Liver (tissue), 9 donors: ENCODE results near the gene SPTAN1. TPM values are rescaled to one million over a fixed set of nuclear protein-coding genes. Genes with fewer than 3 reads are reported as not detected.

Experiments used
- DNase-seq: peaks from one replicate; pipeline ENCODE4 v3.0.0-alpha.2; 2017; ENCODE audit warnings: low spot score
- H3K27ac ChIP-seq, 2 donors: one replicate each; pipeline ENCODE4 v1.7.0; 2013; ENCODE audit warnings: inconsistent platforms in 2 of 2, low read length in 2 of 2, control low read depth in 1 of 2, low read depth in 1 of 2, mild to moderate bottlenecking in 1 of 2
- H3K27me3 ChIP-seq, 4 donors: one replicate each; pipeline versions ENCODE4 v1.6.1 to v1.7.0; 2013; ENCODE audit warnings: low read length in 3 of 4, inconsistent platforms in 1 of 4, mild to moderate bottlenecking in 1 of 4, moderate library complexity in 1 of 4; ENCODE audit not compliant: control insufficient read depth in 4 of 4, insufficient read depth in 4 of 4
- H3K36me3 ChIP-seq, 4 donors: one replicate each; pipeline versions ENCODE4 v1.6.1 to v1.7.0; 2013; ENCODE audit warnings: low read length in 3 of 4, mild to moderate bottlenecking in 3 of 4, low read depth in 1 of 4, moderate library complexity in 1 of 4; ENCODE audit not compliant: control insufficient read depth in 4 of 4, insufficient read depth in 3 of 4
- H3K4me1 ChIP-seq, 4 donors: one replicate each; pipeline versions ENCODE4 v1.6.1 to v1.7.0; 2013; ENCODE audit warnings: low read length in 3 of 4, mild to moderate bottlenecking in 3 of 4, moderate library complexity in 1 of 4; ENCODE audit not compliant: control insufficient read depth in 4 of 4, insufficient read depth in 4 of 4
- H3K4me3 ChIP-seq, 3 donors: one replicate each; pipeline versions ENCODE4 v1.6.1 to v1.7.0; 2013; ENCODE audit warnings: low read length in 3 of 3, control low read depth in 1 of 3, low read depth in 1 of 3, mild to moderate bottlenecking in 1 of 3
- H3K9ac ChIP-seq, 2 donors: one replicate each; pipeline ENCODE4 v1.7.0; 2013; ENCODE audit warnings: low read length in 2 of 2, mild to moderate bottlenecking in 2 of 2, moderate library complexity in 2 of 2, control low read depth in 1 of 2, low read depth in 1 of 2
- H3K9me3 ChIP-seq, 4 donors: one replicate each; pipeline versions ENCODE4 v1.6.1 to v1.7.0; 2013; ENCODE audit warnings: low read length in 3 of 4; ENCODE audit not compliant: control insufficient read depth in 4 of 4
- CTCF ChIP-seq: fragments of 150-350 bp; IDR thresholded peaks from 2 replicates; pipeline ENCODE4 v1.5.1; 2017; ENCODE audit warnings: improper control_type of control experiment, low read depth, low read length; ENCODE audit not compliant: missing input control
- FOXA1 ChIP-seq: IDR thresholded peaks from 2 replicates; pipeline ENCODE4 v1.6.1; 2016; ENCODE audit warnings: antibody characterized with exemption
- FOXA2 ChIP-seq: IDR thresholded peaks from 2 replicates; pipeline ENCODE4 v1.6.1; 2016; ENCODE audit warnings: antibody characterized with exemption
- GABPA ChIP-seq, 2 donors: IDR thresholded peaks in 1 of 2; conservative IDR thresholded peaks in 1 of 2; 2 replicates each; pipeline ENCODE4 v1.6.1; 2016; ENCODE audit warnings: antibody characterized with exemption in 2 of 2, mild to moderate bottlenecking in 1 of 2, moderate library complexity in 1 of 2
- HNF4A ChIP-seq, 2 donors: conservative IDR thresholded peaks; 2 replicates each; pipeline ENCODE4 v1.6.1; 2016; ENCODE audit warnings: antibody characterized with exemption in 2 of 2, mild to moderate bottlenecking in 2 of 2
- HNF4G ChIP-seq: IDR thresholded peaks from 2 replicates; pipeline ENCODE4 v1.6.1; 2016; ENCODE audit warnings: antibody characterized with exemption
- MAX ChIP-seq: IDR thresholded peaks from 2 replicates; pipeline ENCODE4 v1.6.1; 2016; ENCODE audit warnings: antibody characterized with exemption
- NR2F2 ChIP-seq: IDR thresholded peaks from 2 replicates; pipeline ENCODE4 v1.6.1; 2016; ENCODE audit warnings: antibody characterized with exemption
- RXRA ChIP-seq, 2 donors: IDR thresholded peaks; 2 replicates each; pipeline ENCODE4 v1.6.1; 2017 to 2018; ENCODE audit warnings: antibody characterized with exemption in 2 of 2, mild to moderate bottlenecking in 1 of 2
- SP1 ChIP-seq: IDR thresholded peaks from 2 replicates; pipeline ENCODE4 v1.6.1; 2018; ENCODE audit warnings: antibody characterized with exemption, mild to moderate bottlenecking
- TAF1 ChIP-seq: conservative IDR thresholded peaks from 2 replicates; pipeline ENCODE4 v1.6.1; 2016; ENCODE audit warnings: antibody characterized with exemption, mild to moderate bottlenecking
- YY1 ChIP-seq: IDR thresholded peaks from 2 replicates; pipeline ENCODE4 v1.6.1; 2016; ENCODE audit warnings: antibody characterized with exemption, mild to moderate bottlenecking
- WGBS: extraction: QIAGEN DNeasy Blood & Tissue Kit; methylation state at CpG from one replicate; pipeline ENCODE4 v1.1.7; 2013; 5-methylcytosine and 5-hydroxymethylcytosine counted together
- polyA plus RNA-seq, 2 donors: library from polyadenylated mRNA; stranded (reverse) in 1 of 2; unstranded in 1 of 2; fragments of 200-250 nt in 1 of 2; fragments of >200 nt in 1 of 2; fragmentation: Nextera tagmentation in 1 of 2; extraction: Ambion mirVana in 1 of 2; gene quantifications; one replicate each; pipeline versions ENCODE4 v1.2.1 to v1.2.3, GENCODE V29; 2013 to 2015
- total RNA-seq, 2 donors: library from RNA; depleted of rRNA; stranded (reverse); fragments of >200 nt; gene quantifications; one replicate each; pipeline ENCODE4 v1.2.3, GENCODE V29; 2014
- TF ChIP-seq, protein P1 (sequence below): IDR thresholded peaks from 2 replicates; pipeline ENCODE4 v1.6.1; 2016; ENCODE audit warnings: antibody characterized with exemption
- TF ChIP-seq, protein P2 (sequence below): IDR thresholded peaks from 2 replicates; pipeline ENCODE4 v1.6.1; 2016; ENCODE audit warnings: antibody characterized with exemption
- donor health status: healthy.
- donor health status: healthy.
- donor health status: healthy.
- donor health status: healthy.
- donor health status: healthy.

Gene SPTAN1
- total and polyA plus RNA-seq, 4 donors: 31.3 to 86.5 (median 60.4) TPM

GRCh38 chr9:128546504-128546903 is 5.9 kb upstream of the SPTAN1 start:
- H3K4me3 ChIP-seq: no peak overlapping the region
- 73% methylated on average over 3 of the region's 3 CpGs for WGBS
- H3K9me3 ChIP-seq: no peaks in the 10 kb centered on the region
- H3K27ac ChIP-seq: no peak overlapping the region
- peaks cover 0 to 4% (median 2%) of the 10 kb centered on the region in 4 donors for H3K36me3 ChIP-seq
- H3K4me1 ChIP-seq: peaks cover 0 to under 1% (median 0%) of the 10 kb centered on the region in 4 donors
- TF ChIP-seq CTCF (no peak), RXRA (IDR thresholded peaks at IDR 0.05) (no peak), TAF1 (no peak), FOXA1 (no peak), MAX (no peak), NR2F2 (no peak), FOXA2 (no peak), HNF4A (conservative IDR thresholded peaks at IDR 0.05) (no peak), YY1 (no peak), SP1 (no peak), HNF4G (no peak)
- TF ChIP-seq, protein P1, sequence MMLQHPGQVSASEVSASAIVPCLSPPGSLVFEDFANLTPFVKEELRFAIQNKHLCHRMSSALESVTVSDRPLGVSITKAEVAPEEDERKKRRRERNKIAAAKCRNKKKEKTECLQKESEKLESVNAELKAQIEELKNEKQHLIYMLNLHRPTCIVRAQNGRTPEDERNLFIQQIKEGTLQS: no peak
- TF ChIP-seq, protein P2, sequence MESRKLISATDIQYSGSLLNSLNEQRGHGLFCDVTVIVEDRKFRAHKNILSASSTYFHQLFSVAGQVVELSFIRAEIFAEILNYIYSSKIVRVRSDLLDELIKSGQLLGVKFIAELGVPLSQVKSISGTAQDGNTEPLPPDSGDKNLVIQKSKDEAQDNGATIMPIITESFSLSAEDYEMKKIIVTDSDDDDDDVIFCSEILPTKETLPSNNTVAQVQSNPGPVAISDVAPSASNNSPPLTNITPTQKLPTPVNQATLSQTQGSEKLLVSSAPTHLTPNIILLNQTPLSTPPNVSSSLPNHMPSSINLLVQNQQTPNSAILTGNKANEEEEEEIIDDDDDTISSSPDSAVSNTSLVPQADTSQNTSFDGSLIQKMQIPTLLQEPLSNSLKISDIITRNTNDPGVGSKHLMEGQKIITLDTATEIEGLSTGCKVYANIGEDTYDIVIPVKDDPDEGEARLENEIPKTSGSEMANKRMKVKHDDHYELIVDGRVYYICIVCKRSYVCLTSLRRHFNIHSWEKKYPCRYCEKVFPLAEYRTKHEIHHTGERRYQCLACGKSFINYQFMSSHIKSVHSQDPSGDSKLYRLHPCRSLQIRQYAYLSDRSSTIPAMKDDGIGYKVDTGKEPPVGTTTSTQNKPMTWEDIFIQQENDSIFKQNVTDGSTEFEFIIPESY: no peak
- no peak overlapping the region for H3K9ac ChIP-seq
- DNase-seq: no peak
- no peaks in the 10 kb centered on the region for H3K27me3 ChIP-seq

DNA sequence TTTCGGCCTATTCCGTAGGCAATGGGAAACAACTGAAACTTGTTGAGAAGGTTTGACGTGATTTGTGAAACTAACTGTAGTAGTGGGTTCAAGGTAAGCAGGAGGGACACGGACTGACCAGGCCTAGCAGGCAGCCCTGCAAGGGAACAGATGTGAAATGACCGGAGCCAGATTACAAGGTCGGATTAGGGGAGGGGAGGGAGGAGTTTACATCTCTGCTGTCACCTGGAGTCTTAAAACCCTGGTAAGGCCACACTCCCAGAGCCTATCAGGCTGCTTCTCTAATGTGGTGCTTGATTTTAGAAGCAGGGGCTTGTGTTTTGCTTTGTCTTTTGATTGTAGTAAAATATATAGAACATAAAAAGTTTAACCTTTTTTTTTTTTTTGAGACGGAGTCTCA is 3.5 kb upstream of the SPTAN1 start:
- peaks cover 3 to 13% (median 11%) of the 10 kb centered on the region in 4 donors for H3K4me1 ChIP-seq
- no peaks in the 10 kb centered on the region for H3K27me3 ChIP-seq
- no peak for DNase-seq
- no peak overlapping the region for H3K9ac ChIP-seq
- 92% methylated on average over 7 of the region's 7 CpGs for WGBS
- no peaks in the 10 kb centered on the region for H3K36me3 ChIP-seq
- H3K4me3 ChIP-seq: no peak overlapping the region
- no peak overlapping the region for H3K27ac ChIP-seq
- no peak for TF ChIP-seq FOXA2
- TF ChIP-seq FOXA1: no peak
- no peak for TF ChIP-seq YY1
- TF ChIP-seq GABPA (IDR thresholded peaks at IDR 0.05 in 1 of 2, conservative IDR thresholded peaks at IDR 0.05 in 1 of 2): no peak
- TF ChIP-seq, protein P2: no peak
- no peaks in the 10 kb centered on the region for H3K9me3 ChIP-seq
